Activated T-helper 1 cell treated with Interleukin-2 at 50 U/mL for 16 hours (primary cell): ENCODE measurements around the gene EIF1AD.
A peak's percentile ranks its signal among the peaks of the same experiment; 100 is the strongest.
"Not testable (repeated sequence)": the region's sequence is repeated elsewhere in the genome, so short reads cannot be mapped to it uniquely, and the experiment has no call there.

ENCODE experiments used
- DNase-seq: peaks from one replicate; pipeline ENCODE4 v3.0.0-alpha.2; 2020; ENCODE audit warnings: low read depth

Gene EIF1AD

GRCh38 chr11:66001942-66002647 is at the start of gene EIF1AD, which contains the start of gene BANF1:
Gene EIF1AD, minus strand, starts transcription at chr11:66002157. Its CDS starts 1,768 bp downstream, at chr11:66000389.
Gene BANF1, plus strand, starts transcription at chr11:66002503. Its CDS starts 748 bp downstream, at chr11:66003251.
- DNase-seq: peak; percentile 88

- no peak for DNase-seq
These were observed 49.4 kb upstream of the EIF1AD start for GRCh38 chr11:66051371-66051765.

GRCh38 chr11:66050581-66051231 is 48.7 kb upstream of the EIF1AD start:
- no peak for DNase-seq

- no peak for DNase-seq
These were observed 46.8 kb upstream of the EIF1AD start, which contains the start of gene GAL3ST3 for GRCh38 chr11:66048547-66049323. Gene GAL3ST3, minus strand, starts transcription at chr11:66049161. Its CDS starts 3,746 bp downstream, at chr11:66045415.

GRCh38 chr11:66047541-66048365 is 45.8 kb upstream of the EIF1AD start:
- DNase-seq: no peak

- no peak for DNase-seq
These were observed 44.9 kb upstream of the EIF1AD start for GRCh38 chr11:66046901-66047300.

GRCh38 chr11:66045177-66045639 is 43.3 kb upstream of the EIF1AD start:
- DNase-seq: peak; percentile 74

- no peak for DNase-seq
These were observed 42.8 kb upstream of the EIF1AD start for GRCh38 chr11:66044757-66045156.

GRCh38 chr11:66042996-66043906 is 41.3 kb upstream of the EIF1AD start:
- no peak for DNase-seq

- no peak for DNase-seq
These were observed 40.5 kb upstream of the EIF1AD start for GRCh38 chr11:66042227-66042995.

- DNase-seq: no peak
These were observed 37.8 kb upstream of the EIF1AD start for GRCh38 chr11:66039765-66040164.

GRCh38 chr11:66037327-66037726 is 35.4 kb upstream of the EIF1AD start:
- DNase-seq: no peak

GRCh38 chr11:66036334-66036710 is 34.4 kb upstream of the EIF1AD start:
- DNase-seq: no peak

- DNase-seq: no peak
These were observed 33.8 kb upstream of the EIF1AD start for GRCh38 chr11:66035653-66036333.

GRCh38 chr11:66032957-66033735 is 31.2 kb upstream of the EIF1AD start:
- no peak for DNase-seq

GRCh38 chr11:66026017-66026529 is 24.1 kb upstream of the EIF1AD start, which contains the start of gene CATSPER1:
Gene CATSPER1, minus strand, starts transcription at chr11:66026479. Its CDS starts 100 bp downstream, at chr11:66026379.
- DNase-seq: no peak

- not testable (repeated sequence) for DNase-seq
These were observed 21.2 kb upstream of the EIF1AD start for GRCh38 chr11:66023186-66023440.
